AG10803 (cell line): Measurements from ENCODE around the gene UGGT1.

ENCODE experiments used
- DNase-seq: peaks from one replicate; pipeline ENCODE4 v3.0.0; 2010; ENCODE audit warnings: low read depth
- H3K4me3 ChIP-seq: 2 replicates; pipeline ENCODE4 v1.5.1; 2011; ENCODE audit warnings: mild to moderate bottlenecking, low read length, control low read depth
- CTCF ChIP-seq: conservative IDR thresholded peaks from 2 replicates; pipeline ENCODE4 v1.5.1; 2011; ENCODE audit warnings: mild to moderate bottlenecking, low read length, control low read depth, inconsistent platforms

The UGGT1 gene

DNA sequence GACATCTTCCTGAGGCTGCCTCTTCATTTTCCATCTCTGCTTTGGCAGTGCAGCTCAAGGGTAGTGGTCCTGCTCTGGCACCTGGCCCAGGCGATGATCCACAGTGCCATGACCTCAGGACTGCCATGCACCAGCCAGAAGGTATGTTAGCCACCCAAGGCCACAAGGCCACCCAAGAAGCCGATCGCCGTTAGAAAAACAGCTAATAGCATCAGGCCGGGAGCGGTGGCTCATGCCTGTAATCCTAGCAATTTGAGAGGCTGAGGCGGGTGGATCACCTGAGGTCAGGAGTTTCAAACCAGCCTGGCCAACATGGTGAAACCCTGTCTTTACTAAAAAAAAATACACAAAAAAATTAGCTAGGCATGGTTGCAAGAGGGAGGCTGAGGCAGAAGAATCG, 28.4 kb upstream of the UGGT1 start:
- no peak for DNase-seq
- H3K4me3 ChIP-seq, result no peak overlapping the region
- TF ChIP-seq CTCF, result no peak

DNA sequence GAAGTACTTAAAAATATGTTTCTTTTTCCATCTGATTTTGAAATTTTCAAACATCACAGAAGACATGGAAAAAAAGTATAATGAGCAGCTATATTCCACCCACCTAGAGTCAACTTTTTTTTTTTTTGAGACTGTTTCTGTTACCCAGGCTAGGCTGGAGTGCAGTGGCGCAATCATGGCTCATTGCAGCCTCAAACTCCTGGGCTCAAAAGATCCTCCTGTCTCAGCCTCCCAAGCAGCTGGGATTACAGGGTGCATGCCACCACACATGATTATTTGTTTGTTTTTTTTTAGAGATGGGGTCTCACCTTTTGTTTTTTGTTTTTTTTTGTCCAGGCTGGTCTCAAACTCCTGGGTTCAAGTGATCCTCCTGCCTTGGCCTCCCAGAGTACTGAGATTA, 26.6 kb upstream of the UGGT1 start:
- H3K4me3 ChIP-seq, result no peak overlapping the region
- no peak for DNase-seq
- no peak for TF ChIP-seq CTCF

DNA sequence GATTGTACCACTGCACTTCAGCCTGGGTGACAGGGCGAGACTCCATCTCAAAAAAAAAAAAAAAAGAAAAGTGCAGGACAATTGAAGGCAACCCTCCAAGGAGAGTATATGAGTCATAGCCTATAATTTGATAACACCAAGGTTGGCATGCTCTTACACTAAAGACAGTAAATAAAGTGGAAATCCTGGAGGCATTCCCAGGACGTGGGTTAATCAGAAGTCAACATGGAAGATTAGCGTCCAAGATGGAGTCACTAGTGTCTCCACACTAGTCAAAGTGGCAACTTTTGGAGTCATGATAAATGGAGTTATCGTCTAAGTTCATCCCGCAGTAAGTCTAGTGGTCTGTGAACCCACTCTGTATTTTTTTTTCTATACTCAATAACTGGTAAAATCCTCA, 21.2 kb upstream of the UGGT1 start:
- no peak for TF ChIP-seq CTCF
- peak; percentile 3 for DNase-seq
- no peak overlapping the region for H3K4me3 ChIP-seq

DNA sequence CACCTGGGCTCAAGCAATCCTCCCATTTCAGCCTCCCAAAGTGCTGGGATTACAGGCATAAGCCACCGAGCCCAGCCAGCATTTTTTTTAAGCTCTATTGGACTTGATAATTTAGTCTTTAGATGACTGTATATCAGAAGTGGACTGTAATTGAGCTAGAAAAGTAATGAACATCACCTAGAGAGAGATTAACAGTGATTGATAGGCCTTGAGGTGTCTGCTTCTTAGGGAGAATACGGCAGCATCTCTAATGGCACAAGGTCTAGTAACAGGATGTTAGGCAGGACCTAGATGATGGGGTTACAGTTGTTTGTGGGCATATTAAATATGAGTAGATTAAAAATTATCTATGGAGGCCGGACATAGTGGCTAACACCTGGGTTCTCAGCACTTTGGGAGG, 17.7 kb upstream of the UGGT1 start:
- TF ChIP-seq CTCF, result no peak
- no peak for DNase-seq
- no peak overlapping the region for H3K4me3 ChIP-seq

- no peak for DNase-seq
- no peak for TF ChIP-seq CTCF
- no peak overlapping the region for H3K4me3 ChIP-seq
These were observed 14.4 kb upstream of the UGGT1 start for GRCh38 chr2:128076461-128077106.

GRCh38 chr2:128084757-128085156, 6.2 kb upstream of the UGGT1 start:
- no peak for DNase-seq
- no peak overlapping the region for H3K4me3 ChIP-seq
- TF ChIP-seq CTCF, result no peak

GRCh38 chr2:128086244-128086643, 4.8 kb upstream of the UGGT1 start:
- DNase-seq, result no peak
- H3K4me3 ChIP-seq, result no peak overlapping the region
- no peak for TF ChIP-seq CTCF
